COLO668 (cell line): Measurements from ENCODE around the gene P2RY6.

Source experiments
- DNase-seq: peaks from one replicate; lab custom pipeline; 2025; ENCODE audit not compliant: unreplicated experiment; lab: John Stamatoyannopoulos, UW

P2RY6 gene

DNA sequence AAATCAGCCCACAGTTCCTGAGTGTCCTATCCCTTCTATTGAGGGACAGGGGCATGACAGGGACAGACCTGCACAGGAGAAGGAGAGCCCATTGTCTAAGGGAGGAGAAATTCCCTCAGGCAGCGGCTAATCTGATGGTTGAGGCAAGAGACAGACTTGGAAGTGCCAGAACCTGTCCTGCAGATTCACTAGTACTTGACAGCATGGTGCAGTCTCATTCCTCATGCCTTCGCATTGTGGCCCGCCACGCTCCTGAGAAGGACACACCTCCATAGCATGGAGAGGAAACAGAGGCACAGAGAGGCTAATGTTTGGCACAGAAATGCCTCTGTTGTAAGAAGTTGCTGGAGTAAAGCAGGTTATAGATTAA, 3.2 kb downstream of the P2RY6 start:
- DNase-seq = no peak

DNA sequence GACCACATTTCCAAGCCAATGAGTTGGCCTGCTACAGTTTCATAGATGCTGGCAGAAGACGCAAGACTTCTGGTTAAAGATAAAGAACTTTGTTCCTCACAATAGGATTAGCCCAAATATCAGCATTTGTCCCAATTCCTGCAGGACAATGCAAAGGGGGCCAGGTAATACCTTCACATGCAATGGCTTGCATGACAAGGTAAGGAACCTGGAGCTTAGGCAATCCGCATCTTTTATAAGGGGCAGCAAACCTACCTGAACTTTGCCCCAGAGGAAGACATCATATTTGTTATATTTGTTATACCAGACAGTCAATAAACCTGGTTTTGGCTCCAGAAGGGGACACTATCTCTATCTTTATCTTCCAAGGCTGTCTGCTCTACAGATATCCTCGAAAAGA, 5.3 kb downstream of the P2RY6 start:
- no peak for DNase-seq

DNA sequence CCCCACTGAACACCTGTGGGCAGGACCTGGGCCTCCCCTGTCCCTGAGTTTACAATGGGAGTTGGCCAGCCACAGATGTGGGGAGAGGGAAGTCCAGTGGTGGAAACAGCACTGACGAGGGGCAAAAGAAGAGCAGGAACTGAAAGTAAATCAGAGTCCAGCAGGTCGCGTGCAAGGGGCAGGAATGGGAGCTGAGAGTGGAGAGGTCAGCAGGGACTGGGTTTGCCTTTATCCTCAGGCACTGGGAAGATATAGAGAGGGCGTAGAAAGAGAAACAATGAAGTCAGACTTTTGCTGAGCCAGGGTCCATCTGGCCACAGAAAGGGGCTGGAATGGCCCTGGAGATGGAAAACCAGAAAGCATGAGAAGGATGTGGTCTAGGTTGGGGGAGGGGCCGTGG, 8.5 kb downstream of the P2RY6 start:
- no peak for DNase-seq

DNA sequence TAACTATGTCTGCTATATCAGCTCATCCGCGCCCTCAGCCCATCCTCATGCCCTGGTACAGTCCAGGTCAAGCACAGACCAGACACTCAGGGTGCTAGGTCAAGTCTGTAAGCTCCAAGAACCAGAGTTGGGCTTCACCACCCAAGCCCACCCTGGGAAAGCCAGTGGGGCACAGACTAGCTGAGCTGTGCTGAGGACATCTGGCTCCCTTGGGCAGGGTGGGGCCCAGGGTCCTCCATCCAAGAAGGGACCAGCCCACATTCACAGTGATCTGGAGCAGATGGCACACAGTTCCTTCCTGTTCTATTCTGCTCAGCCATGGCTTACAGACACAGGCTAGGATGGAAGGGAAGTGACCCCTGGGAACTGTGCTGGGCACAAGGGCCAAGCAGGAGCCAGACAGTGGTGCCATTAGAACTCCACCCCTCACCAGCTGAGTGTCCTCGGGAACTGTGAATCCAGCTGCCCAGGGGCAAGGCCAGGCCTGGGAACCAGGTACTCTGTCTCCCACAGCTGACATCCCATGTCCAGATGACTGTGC, 9.1 kb downstream of the P2RY6 start:
- no peak for DNase-seq

DNA sequence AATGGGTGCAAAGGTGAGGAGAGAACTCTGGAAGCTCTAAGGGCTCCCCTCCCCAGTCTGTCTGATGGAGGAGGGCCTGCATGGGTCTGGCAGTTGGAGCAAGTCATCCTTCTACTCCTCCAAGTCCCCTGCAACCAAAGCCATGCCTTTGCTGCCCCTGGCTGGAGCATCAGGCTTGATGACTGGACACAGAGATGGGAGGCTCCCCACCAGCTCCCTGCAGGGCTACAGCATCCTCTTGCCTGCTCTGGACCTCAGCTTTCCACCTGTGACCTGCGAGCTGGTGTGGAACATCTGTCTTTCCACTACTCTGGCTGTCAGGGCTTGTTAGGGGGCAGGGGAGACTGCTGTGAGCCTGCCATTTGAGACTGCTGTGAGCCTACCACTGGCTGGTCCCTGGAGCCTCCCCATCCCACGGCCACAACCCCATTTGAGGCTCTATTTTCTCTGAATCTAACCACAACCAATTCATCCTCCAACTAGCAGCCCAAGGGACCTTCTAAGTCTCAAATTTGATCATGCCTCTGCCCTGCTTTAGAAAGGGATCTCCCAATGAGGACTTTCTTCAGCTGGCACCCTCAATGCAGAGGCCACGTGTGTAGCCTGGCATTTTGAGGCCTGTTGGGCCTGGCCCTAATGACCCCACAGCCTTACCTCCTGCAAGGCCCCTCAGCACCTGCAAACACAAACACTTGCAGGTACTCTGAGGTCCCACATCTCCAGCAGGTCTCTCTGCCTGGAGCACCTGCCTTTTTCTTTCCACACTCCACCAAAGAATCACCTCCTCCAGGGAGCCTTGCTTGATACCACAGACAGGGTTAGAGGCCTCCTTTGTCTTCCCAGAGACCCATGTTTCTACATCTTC, 9.9 kb downstream of the P2RY6 start:
- DNase-seq = no peak

DNA sequence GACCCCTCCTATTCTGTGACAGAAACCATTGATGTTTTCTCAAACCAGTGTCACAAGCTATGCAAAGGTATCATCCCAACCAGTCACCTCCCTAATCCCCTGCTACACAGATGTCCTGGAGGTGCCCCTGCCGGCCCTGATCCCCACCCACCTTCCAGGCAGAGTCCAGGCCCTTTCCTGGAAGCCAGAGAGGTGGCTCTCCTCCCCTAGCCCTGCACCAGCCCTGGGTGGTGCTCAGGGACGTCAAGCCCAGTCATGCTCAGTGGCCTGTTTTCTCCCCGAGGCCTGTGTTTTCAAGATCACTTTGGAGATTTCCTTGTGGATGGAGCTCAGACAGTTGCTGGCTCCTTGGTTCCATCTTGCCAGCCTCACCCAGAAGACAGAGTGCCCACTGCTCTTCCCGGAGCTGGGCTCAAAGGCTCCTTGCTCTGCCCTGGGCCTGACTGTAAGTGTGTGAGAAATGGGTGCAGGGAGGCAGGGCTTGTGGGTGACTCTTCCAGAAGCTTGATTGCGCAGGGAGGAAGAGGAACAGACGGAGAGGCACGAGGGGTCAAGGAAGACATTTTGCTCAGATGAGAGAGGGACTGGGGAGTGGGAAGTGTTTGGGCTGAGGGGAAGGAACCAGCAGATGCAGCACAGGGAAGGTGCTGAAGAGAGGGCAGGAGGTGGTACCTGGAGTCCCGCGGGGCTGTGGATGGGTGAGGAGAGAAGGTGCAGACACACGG, 11.3 kb downstream of the P2RY6 start:
- DNase-seq = no peak

DNA sequence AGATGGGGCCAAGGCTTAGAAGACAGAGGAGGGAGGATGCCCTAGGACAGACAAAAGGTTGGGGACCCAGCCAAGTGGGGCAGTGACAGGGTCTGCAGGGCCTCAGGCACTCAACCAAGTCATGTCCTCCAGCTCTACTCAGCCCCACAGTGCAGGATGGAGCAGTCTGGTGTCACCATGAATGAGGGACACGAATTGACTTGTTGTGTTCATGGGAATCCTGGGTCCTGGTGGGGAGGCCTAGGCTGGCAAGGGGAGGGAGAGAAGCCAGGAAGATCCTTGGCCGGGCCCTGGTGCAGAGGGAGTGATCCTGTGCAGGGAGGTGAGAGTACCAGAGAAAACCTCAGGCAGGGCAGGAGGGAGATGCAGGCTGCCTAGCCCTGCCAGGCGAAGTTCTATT, 12.0 kb downstream of the P2RY6 start:
- DNase-seq = no peak

DNA sequence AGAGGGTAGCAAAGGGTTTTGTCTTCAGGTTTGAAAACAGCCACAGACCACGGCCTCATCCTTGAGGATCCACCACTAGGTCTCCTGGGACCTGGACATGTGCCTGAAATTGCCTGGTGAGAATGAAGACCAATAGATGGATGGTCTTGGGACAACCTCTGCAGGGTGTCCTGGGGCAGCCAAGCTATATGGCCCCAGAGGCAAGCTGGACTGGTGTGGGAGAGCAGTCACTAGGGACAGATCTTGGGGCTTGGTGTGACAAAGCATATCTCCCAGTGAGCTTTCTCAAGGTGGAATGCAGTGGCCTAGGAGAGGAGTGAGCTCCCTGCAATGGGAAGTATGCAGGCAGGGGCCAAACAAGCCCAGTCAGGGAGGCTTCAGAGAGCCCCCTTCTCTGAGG, 13.6 kb downstream of the P2RY6 start:
- DNase-seq = no peak

DNA sequence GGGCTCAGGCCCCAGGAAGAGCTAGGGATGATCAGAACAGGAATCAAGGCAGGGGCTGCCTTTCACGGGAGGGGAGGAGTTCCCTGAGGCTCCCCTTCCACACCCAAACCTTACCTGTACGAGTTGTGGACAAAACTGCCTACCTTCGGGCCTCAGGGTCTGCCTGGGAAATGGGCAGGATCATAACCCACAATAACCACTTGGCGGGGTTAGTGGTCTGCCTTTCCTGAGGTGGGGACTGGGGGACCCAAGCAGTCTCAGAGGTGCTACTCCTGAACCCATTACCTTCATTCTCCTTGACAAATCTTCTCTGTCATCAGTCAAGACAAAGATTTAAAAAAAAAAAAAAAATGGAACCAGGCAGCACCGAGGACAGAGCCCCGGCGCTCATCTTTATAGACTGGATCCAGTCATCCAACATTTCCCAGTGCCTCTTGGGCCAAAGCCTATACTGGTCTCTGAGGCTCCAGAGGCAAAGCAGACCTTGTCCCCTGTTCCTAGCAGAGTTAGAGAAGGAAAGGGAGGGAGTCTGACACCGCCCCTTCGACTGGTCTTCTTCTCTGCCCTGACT, 14.2 kb downstream of the P2RY6 start:
- DNase-seq = no peak

DNA sequence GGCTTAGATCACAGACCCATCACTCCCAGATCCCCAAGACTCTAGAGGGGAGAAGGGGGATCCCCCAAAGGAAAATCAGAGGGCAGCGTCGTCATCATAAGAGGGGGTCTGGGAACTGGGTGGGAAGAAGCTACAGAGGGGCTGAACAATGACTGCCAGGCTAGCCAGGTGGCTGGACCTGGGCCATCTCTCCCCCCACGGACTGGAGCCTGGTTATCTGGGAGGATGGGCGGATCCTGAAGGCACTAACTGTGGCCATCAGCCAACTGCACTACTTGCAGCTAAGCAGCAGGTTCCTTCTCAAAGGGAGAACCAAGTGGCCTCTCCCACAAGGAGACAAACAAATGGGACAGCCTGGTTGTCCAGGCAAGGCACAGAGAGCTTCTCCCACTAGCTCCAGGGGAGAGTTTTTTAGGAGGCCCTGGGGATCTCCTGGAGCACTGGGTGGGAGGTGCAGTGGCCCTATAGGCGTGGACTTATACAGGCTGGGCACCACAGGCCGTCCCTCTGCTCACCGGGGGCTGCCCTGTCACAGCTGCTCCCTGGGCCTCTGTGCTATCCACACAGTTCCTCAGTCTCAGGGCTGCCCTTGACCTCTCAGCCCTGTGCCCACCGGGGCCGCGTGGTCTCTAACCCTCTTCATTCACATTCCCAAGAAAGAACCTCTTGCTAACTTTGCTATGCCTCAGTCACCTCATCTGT, 15.4 kb downstream of the P2RY6 start:
- DNase-seq = no peak

DNA sequence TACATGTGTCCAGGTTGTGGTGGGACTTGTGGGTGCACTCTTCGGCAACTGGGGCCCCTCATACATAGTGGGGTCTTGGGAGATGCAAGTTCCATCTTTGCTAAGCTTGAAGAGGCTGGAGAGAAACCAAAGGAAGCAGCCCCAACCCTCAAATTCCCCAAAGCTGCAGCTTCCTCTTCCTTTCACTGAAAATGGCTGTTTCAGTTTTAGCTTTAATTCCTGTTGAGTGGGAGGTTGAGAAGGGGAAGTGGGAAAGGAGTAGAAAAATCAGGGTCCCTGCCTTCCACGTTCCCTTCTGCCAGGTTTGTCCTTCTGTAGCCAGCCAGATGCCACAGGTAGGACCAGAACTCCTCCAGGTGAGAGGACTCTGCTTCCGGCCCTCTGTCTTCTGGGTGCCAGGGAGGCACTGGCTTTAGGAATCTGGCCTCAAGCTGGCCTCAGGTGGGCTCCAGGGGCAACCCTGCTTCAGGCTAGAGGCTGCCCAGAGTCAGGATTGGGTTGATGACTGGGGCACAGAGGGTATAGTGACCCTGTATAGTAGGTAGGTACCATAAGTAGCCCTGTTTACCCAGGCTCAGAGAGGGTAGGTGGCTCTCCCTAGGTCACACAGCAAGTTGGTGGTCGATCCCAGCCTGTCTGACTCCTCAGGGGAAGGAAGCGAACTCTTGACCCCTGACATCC, 16.2 kb downstream of the P2RY6 start:
- no peak for DNase-seq

DNA sequence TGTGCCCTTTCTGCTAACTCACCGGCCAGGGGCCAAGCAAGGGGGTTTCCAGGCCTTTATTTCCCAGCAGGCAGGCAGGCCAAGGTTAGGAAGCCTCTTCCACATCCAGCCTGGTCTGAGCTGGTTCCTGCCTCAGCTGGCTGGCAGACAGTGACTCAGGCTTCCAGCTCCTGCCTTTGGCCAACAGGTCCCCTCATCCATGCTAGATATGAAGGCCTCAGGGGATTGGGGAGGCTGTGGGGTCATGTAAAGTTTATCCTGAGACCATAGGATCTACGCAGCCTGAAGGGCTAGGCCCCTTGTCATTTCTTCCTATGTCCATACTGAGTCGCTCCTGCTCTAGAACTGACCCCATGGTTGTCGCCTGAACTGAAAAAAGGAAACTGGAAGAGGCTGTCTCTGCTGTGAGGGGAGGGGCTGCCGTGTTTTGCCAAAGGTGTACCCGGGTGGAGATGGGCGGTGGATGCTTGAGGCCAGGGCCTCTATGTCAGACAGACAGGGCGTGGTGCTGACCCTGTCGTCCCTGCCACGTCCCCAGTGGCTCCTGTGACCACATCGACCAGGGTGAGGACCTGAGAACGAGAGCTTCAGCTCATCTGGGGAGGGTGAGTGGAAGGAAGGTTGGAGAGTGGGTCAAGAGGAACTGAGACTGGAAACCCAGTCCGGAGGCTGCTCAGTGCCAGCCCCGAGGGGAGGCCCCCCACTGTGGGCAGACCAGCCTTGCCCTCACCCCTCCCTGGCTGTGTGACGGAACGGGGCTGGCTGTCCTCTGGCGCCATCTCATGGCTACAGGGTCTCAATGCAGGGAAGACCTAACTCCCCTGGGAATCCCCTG, 17.0 kb downstream of the P2RY6 start:
- peak; percentile 25 for DNase-seq

DNA sequence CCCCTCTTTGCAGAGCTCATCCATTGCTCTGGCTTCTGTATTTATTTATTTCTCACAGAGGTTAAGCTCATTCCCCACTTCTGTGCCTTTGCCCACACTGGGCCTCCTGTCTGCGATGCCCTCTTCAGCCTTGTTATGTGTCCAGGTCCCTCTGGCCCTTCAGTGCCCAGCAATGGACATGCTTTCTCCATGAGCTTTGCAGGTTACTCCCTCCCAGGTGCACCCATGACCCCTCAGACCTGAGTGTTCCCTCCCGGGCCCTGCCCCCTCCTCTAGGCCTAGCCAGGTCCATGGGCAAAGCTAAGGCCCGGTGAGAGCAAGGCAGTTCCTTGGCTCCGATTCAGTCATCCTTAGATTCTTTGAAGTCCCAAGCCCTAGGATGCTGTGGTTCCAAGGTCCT, 18.4 kb downstream of the P2RY6 start:
- no peak for DNase-seq

DNA sequence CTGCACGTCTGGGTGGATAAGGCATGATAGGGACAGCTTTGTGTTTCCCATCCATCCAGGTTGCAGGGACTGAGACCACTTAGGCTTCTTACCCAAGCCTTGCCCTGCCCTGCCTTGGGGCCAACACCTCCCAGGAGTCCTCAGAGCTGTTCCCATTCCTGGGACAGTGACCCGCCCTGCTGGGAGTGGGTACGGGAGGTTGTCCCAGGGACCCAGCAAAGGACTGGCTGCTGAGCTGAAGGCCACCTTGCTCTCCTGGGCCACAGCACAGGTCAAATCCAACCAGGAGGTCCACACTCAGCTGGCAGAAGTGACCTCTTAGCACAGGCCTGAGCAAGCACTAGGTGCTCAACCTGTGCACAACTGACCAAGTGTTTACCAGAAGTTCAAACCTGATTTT, 19.1 kb downstream of the P2RY6 start:
- DNase-seq = no peak

DNA sequence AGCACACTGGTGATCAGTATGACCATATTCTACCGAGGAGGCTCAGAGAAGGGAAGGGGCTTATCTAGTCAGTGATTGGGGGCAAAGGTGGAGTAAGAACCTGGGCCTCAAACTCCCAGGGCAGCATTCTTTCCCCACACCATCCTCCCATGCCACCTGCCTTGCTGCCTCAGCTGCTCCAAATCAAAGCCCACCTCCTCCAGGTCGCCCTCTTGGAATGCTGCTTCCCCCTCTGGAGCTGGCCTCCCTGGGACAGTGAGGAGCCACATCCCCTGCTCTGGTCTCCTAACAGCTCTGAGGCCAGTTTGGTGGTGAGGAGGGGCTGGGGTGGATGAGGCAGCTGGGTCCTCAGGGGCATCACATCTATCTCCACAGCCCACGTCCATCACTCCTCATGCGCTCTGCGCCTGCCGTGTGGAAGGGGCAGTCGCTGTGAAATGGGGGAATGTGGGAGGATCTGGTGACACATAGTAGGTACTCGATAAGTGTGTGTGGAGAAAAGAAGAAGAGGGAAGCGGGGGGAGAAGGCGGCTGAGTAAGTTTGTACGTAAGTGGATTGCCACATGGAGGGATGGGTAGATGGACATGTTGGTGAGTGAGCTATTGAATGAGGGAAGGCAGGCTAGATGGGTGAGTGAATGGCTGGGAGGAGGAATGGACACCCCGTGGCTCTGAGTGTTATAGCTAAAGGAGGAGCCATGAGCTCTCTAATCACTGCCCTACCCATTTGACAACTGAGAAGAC, 19.8 kb downstream of the P2RY6 start:
- no peak for DNase-seq

DNA sequence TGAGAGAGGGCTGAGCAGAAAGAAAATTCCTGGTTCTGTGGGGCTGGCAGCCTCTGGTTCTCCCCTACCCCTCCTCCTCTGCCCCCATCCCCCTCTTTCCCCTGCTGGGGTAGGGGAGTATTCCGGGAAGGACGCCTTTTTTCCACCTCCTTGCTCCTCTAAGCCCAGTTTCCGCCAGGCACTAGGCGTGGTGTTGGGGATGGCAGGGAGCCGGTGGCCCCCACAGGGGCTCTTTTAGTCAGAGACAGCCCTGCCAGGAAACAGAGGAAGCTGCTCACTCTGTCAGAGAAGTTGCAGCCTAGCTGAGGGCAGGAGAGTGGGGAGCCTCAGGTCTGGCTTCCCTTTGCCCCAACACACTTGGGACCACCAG, 20.4 kb downstream of the P2RY6 start:
- no peak for DNase-seq

DNA sequence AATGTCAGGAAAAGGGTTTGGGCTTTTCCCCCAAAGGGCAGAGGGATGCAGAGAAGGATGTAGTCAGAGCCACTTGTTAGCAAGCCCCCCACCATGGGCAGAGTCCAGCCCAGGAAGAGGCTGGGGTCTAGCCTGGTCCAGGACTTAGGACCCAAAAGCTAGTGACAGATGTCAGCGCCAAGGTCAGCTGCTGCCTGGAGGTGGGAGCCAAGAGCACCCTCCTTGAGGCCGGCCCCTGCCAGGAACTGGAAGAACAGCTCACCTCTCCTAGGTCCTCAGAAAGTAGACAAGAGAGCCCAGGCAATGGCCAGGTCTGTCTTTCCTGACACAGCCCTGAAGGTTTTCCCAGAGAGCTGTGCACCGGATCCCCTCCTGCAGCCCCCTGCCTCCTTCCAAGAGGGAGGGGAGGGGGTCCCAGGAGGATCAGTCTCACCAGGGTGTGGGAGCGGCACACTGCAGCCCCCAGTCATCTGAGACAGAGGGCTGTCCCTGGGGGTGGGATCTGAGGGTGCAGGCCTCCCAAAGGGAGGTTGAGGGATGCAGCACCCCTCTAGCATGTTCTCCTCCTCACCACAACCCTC, 21.3 kb downstream of the P2RY6 start:
- no peak for DNase-seq

DNA sequence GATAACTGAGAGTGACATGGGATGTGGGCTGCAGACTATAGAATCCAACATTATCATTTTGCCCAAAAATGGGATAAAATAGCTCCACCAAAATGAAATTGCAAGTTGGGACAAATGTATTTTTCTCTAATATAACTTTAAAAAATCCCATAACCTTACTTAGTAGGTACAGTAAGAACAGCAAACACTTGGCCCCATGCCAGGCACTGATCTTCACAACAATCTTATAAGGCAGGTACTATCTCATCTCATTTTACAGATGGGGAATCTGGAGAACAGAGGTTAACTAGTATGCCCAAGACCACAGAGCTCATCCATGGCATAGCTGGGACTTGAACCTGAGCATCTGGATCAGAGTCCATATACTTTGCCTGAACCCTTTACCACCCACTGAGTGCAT, 22.5 kb downstream of the P2RY6 start:
- no peak for DNase-seq
